Suppressor macrophage (primary cell): ENCODE measurements around the gene CLDN20.

Experiments used
- DNase-seq, 4 experiments: peaks; one replicate each; pipeline ENCODE4 v3.0.0-alpha.2; 2020 to 2022

Gene CLDN20

DNA sequence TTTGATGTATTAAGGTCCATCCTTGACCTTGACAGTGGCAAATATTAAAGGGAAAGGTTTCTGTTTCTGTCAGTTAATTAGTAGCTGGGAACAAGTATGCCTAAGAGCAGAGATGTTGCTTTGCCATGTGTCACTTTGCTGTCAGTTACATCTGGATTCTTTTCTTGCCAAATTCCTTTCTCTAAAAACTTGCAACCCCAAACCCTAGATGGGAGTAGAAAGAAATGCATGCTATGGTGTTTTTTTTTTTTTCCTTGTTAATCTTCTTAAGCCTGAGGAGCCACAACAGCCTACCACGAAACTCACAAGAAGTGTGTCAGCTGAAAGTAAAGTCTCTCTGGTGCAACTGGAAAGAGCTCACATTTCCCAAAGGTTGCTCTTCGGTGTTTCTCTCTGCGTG, 18.0 kb upstream of the CLDN20 start:
- no peak for DNase-seq

DNA sequence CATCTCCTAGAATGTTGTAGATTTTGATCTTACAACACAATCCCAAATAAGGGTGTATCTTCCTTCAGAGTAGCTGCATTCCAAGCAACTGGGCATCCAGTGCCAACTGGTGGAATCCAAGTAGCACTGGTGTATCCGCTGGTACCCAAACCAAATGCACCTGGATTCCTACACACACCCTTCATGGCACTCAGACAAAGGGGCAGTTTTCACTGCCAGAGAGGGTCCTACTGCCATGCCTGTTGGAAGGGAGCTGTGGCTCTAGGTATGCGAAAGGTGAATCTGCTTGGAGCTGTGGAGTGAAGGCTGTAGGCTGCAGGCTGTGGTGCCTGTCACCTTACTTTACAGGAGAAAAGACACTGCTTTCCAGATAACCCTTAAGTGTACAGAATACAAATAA, 17.0 kb upstream of the CLDN20 start:
- no peak for DNase-seq

DNA sequence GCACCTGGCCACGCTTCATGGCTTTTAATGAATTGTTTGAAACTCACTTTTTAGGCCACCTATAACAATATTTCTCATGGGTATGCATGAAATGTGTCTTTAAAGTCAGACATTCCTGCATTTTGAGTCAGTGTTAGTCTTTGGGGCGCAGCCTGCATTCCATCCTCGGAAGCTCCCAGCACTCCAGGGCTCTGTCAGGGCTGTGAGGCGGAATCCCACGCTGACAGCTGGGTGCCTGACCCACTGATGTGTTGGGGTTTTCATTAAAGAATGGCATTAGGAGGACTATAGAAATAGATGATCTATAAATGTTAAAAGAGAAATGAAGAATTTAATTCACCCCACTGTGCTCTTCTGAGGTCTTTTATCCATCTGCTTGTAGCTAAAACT, 16.2 kb upstream of the CLDN20 start:
- DNase-seq, result no peak

DNA sequence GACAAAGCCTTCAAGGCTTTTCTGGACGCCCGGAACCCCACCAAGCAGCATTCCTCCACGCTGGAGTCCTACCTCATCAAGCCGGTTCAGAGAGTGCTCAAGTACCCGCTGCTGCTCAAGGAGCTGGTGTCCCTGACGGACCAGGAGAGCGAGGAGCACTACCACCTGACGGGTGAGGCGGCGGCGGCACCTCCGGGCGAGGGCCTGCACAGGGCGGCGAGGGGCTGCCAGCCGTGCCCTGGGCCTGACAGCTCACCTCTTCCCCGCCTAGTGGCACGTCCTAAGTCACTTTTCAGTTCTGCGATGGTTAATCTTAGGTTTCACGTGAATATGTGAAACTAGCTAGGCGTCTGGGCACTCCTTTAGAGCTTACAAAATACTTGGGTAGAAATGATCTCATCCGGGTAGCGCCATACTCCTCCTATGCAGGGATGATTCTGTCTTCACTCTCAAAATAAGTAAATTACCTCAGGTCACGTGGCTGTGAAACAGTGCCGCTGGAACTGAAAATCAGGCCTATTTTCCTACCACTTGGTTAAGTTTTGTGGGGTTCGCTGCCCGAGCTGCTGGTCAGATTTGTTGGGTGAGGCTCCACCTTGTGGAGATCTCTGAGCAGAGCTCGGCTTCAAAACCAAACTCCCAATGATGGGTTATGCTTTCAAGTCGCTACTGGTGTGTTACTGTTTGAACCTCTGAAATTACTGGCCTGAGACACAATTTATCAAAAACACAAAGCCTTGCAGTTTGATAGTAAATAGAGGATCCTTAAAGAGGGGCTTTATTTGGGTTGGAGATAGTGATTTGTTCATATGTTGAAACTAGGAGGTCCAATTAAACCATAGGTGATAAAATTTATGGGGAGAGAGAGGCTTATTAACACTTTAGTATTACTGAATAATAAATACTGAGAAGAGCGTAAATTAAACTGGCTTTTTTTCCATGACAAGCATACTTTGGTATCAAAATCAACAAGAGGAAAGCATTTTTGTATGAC, 15.5 kb upstream of the CLDN20 start:
- peak; percentile 48 to 58 (median 55) for DNase-seq

DNA sequence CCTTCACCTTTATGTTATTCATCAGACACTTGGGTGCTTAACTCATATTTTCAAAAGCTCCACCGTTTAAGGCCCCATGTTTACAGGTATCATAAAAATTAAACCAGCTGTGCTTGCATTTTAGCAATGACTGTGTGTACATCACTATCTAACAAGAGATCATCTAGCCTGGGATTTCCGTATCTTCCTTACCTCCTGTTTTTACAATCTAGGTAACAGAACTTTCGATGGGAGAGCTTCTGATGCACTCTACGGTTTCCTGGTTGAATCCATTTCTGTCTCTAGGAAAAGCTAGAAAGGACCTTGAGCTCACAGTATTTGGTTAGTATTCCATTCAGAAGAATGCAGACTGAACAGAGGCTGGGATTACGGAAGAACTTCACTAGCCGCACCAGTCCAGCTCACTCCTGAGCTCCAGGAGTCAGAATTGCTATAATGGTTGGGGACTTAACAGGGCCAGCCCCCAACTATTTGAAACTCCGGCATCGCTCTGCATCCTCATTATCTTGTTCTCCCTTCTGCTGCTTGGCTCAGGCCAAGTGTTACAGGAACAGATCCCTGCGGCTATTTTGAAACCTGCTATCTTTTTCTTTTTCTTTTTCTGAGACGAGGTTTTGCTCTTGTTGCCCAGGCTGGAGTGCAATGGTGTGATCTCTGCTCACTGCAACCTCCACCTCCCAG, 13.0 kb upstream of the CLDN20 start:
- no peak for DNase-seq

DNA sequence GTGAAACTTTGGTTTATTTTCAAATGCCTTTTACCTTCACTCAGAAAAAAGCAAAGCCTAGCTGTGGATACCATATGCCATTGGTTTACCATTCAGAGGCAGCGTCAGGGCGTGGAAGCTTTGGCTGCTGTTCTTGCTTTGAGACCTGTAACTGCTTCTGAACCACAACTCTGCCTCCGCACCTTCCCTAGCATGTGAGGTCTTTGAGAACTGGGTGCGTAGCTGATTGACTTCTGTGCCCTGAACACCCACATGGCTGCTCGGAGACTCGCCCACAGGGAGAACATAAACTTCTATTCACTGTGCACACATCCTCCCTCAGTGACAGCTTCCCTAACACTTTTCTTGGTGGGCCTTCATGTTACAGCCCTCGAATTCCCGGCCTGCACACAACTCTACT, 11.2 kb upstream of the CLDN20 start:
- no peak for DNase-seq

DNA sequence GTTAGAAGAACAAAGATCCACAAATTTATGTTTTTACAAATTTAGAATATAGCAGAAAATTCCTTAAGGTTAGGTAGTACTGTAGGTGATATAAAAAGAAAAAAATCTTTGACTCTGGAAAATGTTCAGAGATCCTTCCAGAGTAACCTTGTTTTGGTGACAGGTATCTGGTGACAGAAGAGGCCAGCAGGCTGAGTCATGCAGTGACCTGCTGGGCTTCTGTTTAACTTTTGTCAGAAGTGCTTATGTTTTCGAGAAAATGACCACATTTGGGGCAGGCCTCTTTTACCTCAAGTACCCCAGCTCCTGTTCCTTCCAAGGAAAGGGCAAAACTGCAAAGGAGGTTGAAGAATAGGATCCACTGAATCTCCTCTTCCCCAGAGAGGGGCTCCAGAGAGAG, 10.5 kb upstream of the CLDN20 start:
- DNase-seq, result no peak

DNA sequence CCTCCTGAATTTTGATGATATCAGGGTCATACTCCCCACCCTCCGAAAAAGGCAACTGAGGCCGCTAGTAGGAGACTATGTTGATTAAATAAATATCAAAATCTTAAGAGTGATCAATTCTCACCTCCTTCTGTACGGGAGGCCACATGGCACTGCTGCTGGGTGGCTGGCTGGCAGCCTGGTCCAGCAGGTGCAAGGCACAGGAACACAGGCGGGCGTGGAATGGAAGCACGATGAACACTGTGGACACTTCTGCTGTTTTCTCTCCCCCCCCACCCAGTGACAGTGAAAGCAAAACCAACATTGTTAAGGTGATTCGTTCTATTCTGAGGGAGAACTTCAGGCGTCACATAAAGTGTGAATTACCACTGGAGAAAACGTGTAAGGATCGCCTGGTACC, 9.7 kb upstream of the CLDN20 start:
- DNase-seq, result no peak

DNA sequence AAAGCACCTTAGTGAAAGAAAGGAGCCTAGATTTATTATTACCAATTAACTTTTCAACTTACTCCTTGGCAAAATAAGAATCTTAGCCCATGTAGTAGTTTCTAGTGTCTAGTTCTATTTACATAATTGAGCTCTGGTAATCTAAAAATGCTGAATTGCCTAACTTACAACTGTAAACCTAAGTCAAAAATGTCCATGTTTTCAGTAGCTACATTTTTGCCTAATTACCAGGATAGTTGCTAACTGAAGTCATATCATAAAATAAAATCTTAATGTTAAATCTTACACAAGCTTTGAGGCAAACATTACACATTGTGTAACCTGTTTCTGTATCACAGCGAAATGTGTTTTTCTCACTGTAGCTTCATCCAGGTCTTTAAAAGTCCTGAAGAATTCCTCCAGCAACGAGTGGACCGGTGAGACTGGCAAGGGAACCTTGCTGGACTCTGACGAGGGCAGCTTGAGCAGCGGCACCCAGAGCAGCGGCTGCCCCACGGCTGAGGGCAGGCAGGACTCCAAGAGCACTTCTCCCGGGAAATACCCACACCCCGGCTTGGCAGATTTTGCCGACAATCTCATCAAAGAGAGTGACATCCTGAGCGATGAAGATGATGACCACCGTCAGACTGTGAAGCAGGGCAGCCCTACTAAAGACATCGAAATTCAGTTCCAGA, 7.6 kb upstream of the CLDN20 start:
- no peak for DNase-seq

DNA sequence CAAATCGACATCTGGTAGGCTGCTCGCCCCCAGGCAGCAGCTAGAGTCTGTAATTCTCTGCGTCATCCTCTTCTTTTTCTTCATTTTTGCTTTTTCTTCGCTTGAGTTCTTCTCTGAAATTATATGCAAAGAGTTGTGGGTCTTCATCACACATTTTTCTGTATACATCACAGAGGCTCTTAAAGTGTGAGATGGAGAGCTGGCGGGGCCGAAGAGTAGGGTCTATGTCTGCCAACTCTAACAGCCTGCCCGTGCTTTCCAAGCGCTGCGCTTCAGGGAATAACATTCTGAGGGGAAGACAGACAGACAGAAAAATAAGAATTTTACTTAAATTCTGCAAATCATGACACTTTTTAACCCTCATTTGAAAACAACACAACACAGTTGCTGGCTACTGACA, 6.0 kb upstream of the CLDN20 start:
- no peak for DNase-seq

DNA sequence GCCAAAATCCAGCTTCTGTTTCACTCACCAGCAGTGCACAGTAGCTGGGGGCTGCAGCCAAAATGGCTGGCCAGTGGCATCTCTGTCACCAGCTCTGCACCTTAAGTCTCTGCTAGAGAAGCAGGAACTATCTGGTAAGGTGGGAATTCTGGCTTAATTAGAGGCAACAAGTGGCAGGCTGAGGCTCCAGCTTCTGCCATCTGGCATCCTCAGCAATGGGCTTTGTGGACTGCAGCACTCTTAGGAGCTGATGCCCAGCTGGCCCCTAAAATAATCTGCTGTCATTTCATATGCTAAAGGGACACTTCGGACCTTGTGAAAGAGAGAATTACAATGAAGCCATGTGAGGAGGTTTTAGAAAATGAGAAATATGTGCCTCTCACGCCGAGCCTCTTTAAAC, 4.6 kb upstream of the CLDN20 start:
- no peak for DNase-seq

DNA sequence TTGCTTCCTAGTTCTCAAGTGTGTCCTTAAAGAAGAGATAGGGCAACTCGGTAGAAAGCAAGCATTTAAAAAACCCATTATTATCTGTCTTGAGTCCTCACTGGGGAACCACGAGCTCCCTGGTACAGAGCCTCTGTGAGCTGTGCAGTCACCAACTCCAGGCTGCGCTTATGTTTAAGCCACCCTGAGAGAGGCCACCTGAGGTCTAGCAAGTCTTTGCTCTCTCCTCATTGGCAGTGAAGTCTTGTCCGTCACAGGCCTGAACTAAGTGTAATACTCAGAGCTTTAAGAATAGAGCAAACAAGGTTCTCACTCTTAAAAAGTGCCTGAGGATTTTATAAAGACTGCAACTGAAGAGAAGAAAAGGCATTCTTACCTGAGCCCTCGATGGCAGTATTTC, 3.9 kb upstream of the CLDN20 start:
- DNase-seq, result no peak

DNA sequence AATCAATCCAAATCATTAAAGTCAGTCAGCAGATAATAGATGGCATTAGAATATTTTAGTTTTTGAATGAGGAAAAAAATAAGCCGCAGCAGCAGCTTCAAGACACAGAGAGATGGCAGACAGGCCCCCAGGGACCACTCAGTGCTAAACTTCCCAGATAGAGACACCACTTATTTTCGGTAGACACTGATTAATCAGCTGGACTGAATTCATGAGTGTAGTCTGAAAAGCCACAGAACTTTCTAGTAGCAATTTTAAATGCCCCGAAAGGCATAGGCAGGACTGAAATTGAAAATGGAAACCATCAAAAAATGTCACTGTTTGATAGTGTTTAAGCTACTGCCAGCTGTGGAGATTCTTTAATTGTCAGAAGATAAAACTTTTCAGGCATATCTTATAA, 3.1 kb upstream of the CLDN20 start:
- no peak for DNase-seq

DNA sequence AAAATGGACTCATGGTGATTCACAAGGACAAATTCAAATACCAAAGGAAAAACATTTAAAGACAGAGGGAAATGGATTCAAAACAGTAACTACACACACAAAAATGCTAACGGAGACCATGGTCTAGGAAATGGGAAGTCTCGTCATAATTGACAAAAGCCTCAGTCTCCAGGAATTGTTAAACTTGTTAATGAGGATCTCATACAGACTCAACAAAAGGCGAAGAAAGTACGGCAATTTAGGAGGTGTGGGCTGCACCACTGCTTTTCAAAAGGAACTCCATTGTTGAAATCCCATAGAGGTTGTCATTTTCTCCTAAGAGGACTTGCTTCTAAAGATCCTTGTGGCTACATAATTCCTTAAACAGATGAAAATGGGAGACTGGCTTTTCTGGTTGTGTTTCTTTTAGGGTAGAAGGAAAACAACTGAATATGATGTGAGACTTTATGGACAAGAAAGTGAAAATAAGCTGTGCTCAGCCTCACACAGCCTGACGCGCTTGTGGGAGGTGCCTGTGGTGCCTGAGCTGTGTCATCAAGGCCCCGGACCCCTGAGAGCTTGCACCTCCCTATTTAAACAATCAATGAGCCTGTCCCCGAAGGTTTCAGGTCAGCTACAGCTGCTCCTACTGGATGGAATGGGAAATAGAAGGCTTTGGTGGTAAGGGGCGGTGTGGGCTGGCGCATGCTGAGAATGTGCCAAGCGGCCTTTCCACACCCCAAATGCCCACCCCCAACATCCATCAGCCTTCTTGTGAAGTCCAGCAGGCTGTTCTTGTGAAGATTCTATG, 2.5 kb upstream of the CLDN20 start:
- no peak for DNase-seq

DNA sequence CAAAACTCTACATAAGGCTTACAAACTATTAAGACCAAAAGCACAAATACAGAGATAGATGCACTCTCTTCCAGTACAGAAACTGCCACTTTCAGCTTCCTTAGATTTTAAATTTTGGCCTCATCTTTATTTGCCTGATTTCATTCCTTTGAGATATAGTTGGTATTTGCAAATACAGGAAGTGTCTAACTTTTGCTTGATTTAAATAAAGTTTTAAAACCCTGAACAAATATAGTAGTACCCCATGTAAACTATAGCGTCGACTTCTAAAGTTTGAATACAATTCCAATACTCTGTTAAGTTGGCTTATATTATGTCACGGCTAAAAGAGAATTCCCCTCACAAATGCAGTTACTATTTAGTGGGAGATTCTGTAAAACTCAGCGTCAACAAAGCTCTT, 1.2 kb upstream of the CLDN20 start:
- no peak for DNase-seq

DNA sequence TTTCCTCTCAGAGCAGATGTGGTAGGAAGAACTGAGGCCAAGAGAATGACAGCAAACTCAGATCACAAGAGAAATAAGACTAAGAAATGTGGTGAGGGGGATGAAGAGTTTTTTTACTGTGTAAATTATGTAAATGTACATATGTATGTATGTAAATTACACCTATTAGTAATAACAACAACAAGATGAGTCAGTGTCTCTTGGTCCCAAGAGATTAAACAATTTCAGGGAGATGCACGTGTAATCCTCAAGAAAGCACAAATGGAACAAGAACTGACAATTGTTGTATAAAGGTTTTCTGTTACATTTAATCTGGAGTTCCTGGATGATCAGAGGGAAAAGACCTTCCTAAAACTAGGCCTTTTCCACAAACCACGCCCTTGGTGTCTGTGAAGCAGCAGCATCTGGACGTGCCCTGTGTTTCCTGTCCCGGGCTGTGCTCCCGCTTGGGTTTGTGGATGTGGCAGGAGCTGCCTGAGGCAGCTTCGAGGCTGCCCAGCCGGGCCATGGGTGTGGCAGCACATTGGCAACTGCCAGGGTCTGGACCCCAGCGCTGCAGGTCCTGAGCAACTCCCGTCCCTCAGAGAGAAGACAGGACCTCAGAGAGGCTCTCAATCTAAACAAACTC, 994 bp downstream of the CLDN20 start:
- no peak for DNase-seq

DNA sequence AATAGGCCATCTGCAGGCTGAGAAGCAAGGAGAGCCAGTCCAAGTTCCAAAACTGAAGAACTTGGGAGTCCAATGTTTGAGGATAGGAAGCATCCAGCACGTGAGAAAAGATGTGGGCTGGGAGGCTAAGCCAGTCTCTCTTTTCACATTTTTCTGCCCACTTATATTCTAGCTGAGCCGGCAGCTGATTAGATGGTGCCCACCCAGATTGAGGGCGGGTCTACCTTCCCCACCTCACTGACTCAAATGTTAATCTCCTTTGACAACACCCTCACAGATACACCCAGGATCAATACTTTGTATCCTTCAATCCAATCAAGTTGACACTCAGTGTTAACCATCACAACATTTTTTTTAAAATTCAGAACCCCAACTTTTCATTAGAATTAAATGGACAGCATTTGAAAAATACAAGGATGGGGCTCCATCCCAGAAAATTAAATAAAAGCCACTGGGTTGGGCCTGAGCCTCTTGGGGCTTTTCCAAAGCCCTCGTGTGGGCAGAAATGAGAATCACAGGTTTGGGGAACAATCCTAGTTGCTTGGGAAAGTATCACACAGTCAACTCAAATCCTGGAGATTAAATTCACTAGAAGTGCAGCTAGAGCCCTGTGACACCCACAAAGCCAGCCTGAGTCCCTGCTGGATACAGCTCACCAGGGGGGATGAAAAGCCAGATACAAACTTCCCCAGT, 2.2 kb downstream of the CLDN20 start:
- no peak for DNase-seq

DNA sequence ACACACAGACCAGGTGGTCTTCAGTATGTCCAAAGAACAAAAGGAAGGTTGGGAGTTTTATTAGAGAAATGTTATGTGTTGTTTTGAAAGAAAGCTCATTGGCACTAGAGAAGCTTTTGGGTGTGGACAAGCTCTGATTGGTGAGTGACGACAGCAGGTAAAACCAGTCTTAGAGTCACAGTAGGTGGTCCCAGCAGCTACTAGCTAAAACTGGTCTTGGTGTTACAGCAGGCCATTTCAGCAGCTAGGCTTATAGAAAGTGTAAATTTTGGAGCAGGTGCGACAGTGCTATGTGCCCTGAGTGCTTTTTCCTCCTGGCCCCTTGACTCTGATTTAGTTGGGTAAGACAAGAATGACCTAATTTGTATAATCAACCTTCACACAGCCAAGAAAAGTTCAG, 3.6 kb downstream of the CLDN20 start:
- no peak for DNase-seq

DNA sequence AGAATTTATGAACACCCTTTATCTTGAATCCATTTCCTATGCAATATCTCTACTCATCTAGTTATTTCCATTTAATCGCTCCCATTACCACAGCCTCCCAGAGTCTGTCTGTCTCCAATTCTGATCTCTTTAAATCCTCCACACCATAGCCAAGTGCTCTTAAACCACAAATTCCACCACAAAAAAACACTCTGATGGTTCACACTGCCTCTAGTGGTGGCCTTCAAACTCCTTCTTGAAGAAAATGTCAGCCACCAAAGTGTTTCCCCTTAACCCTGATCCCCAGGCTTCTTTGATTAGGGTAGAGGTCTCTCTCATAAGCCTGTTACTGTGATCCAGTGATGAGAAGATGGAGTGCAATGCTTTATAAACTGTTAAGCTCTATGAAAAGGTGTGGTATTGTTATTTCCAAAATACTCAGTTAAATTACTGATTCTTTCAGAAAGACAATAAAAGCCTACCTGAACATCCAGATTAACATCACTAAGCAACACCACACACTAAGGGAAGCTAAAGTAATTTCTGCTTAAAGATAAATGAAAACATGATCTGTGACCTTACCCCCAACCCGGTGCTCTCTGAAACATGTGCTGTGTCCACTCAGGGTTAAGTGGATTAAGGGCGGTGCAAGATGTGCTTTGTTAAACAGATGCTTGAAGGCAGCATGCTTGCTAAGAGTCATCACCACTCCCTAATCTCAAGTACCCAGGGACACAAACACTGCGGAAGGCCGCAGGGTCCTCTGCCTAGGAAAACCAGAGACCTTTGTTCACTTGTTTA, 4.5 kb downstream of the CLDN20 start:
- DNase-seq, result peak; percentile 2 to 49 (median 24)

DNA sequence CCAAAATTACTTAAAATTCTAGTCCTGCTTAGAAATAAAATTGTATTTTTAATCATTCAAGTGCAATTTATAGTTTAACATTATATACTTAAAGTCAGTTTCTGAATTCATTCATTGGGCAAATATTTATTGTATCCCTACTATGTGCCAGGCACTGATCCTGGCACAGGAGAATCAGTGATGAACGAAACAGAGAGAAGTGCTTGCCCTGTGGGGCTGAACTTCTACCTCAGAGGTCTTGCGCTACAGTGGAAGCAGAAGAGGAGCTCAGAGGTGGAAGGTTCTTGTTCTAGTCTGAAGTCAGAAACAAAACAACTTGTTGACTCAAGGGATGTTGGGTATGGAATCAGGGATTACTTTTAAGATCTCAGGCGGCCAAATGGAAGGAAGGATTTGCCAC, 6.0 kb downstream of the CLDN20 start:
- no peak for DNase-seq
